Retina (tissue), 1 donor: Measurements from ENCODE around the gene KAT2B.

Experiments
- DNase-seq: peaks from one replicate; pipeline ENCODE4 v3.0.0-alpha.2; 2016

Gene KAT2B

DNA sequence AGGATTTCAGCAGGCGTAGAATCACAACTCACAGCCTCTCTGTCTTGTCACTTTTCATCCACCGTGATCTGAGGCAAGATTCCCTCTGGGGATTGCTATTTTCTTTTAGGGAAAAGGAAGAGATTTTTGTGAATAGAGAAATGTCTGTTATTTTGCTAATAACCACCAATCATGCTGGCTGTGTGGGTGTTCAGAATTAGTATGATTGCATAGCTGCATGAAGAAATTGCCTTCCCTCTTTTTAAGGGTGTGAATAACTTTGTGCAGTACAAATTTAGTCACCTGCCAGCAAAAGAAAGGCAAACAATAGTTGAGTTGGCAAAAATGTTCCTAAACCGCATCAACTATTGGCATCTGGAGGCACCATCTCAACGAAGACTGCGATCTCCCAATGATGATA, 60.8 kb downstream of the KAT2B start:
- peak; percentile 19 for DNase-seq

DNA sequence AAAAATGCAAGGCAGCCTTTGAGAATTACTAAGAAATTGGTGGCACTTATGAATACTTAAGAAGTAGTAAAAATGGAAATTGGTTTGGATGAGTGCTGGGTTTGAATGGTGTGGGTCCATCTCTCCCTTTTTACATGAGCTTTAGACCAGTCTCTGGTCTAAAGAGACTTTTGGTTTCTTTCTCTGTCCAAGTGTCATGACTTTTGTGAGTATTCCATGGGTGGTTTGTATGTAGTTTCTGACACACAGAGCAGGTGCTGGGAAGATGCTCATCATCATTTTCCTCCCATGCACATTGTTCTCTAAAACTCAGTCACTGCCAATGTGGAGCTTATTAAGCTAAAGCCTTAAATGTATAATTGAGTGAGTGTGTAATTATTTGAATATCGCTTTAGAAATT, 63.5 kb downstream of the KAT2B start:
- DNase-seq: no peak

DNA sequence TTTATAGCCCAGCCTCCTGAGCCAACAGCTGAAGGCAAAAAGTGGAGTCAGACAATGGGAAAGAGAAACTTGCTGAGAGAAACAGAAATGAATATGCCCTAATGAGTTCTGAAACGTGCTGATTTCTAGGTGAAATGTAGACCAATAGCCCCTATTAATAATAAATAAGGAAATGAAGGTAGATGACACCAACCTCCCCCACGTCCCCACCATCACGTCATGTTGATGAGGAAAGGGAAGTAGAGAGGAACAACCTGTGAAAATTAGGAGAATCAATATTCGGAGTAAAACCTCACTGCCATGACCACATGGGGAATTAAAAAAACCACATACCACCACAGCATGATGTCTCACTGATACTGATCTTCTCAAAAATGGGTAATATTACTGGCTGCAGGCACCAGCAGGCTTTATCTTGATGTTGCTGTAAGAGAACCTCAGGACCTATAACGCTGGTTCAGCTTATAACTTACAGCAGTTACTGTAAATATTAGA, 64.0 kb downstream of the KAT2B start:
- no peak for DNase-seq

DNA sequence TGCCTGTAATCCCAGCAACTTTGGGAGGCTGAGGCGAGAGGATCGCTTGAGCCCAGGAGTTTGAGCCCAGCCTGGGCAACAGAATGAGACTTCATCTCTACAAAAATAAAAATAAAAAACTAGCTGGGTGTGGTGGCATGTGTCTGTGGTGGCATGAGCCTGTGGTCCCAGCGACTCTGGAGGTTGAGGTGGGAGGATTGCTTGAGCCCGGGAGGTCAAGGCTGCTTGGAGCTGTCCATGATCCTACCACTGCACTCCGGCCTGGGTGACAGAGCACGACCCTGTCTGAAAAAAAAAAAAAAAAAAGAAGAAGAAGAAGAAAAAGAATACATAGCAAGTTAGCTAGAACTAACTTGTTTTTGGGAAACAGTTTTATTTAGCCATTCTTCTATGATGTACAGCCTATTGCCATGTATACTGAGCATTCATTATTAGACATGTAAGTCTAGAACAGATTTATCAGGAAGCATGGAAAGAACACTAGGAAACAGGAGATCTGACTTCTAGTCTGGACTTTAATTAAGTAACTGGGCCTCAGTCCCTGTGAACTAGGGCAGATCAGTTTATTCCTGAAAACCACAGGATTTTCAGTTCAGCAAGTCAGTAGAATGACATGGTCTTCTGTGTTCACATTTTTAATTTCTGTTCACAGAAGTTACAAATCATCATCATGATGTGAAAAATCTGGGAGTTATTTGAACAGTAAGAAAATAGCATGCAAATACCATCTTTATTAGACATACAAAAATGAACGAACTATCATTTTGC, 65.5 kb downstream of the KAT2B start:
- no peak for DNase-seq

- no peak for DNase-seq
These were observed 67.5 kb downstream of the KAT2B start for GRCh38 chr3:20107722-20108121.

GRCh38 chr3:20108869-20109268, 68.6 kb downstream of the KAT2B start:
- DNase-seq: no peak

DNA sequence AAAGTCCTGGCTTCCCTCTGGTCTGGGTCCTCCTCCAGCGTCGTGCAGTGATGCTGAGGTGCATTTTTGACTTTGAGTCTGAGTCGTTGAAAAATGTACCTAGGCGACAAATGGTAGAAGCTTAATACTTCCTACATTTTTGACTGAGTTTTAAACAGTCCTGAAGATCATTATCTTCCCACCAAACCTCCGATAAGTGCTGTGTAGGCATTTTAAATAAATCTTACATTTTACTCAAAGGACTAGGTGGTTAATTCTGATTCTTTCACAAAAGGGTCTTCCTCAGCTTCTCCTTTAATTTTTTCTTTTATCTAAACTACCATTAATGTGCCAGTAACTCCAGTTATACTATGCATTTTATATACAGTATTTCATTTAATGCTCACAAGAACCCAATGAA, 70.6 kb downstream of the KAT2B start:
- no peak for DNase-seq

- DNase-seq: no peak
These were observed 71.6 kb downstream of the KAT2B start for GRCh38 chr3:20111836-20112235.

GRCh38 chr3:20121088-20121487, 80.8 kb downstream of the KAT2B start:
- no peak for DNase-seq

DNA sequence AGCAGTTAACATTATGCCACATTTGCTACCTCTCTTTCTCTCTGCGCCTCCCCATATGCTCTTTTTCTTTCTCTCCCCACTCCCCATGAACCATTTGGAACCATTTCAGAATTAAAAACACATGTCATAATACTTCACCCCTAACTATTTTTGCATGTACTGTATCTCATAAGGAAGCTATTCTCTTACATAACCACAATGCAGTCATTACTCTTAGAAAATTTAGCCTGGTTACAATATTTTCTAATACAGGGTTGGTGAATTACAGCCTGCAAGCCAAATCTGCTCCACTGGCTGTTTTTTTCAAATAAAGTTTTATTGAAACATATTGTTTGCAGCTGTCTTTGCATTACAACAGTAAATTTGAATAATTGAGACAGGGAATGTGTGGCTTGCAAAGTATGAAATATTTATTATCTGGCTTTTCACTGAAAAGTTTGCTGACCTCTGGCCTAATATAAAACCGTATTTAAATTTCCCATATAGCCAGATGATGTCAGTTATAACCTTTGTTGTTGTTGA, 82.9 kb downstream of the KAT2B start:
- no peak for DNase-seq

- DNase-seq: no peak
These were observed 85.0 kb downstream of the KAT2B start for GRCh38 chr3:20125289-20125688.

GRCh38 chr3:20125897-20126296, 85.7 kb downstream of the KAT2B start:
- DNase-seq: no peak

GRCh38 chr3:20128358-20128757, 88.1 kb downstream of the KAT2B start:
- no peak for DNase-seq

- DNase-seq: no peak
These were observed 89.9 kb downstream of the KAT2B start for GRCh38 chr3:20130106-20130505.

DNA sequence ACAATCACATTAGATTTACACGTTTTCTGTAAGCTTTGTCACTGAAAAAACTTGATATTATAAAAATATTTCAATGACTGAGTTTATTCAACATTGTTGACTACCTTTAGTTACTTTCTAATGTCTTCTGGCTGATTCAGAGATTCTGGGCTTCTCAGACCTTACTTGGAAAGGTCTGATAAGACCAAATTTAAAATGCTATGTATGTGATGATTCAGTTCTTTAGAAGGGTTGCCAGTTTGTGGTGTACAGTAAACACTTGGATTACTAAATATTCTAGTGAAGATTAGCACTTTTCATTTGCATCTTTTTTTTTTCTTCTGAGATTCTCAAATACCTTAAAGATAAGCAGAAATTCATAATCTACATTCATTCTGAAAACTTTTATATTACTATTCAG, 96.0 kb downstream of the KAT2B start:
- DNase-seq: no peak

DNA sequence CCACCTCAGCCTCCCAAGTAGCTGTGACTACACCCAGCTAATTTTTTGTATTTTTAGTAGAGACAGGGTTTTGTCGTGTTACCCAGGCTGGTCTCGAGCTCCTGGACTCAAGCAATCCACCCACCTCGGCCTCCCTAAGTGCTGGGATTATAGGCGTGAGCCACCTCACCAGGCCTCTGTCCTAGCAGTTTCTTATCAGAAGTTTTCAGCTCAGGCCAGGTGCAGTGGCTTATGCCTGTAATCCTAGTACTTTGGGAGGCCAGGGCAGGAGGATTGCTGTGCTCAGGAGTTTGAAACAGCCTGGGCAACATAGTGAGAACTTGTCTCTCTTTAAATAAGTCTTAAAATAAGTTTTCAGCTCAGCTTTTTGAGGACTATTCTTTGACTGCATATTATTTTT, 97.4 kb downstream of the KAT2B start:
- no peak for DNase-seq

- DNase-seq: no peak
These were observed 100.6 kb downstream of the KAT2B start for GRCh38 chr3:20140881-20141280.

GRCh38 chr3:20141316-20141715, 101.1 kb downstream of the KAT2B start:
- no peak for DNase-seq

DNA sequence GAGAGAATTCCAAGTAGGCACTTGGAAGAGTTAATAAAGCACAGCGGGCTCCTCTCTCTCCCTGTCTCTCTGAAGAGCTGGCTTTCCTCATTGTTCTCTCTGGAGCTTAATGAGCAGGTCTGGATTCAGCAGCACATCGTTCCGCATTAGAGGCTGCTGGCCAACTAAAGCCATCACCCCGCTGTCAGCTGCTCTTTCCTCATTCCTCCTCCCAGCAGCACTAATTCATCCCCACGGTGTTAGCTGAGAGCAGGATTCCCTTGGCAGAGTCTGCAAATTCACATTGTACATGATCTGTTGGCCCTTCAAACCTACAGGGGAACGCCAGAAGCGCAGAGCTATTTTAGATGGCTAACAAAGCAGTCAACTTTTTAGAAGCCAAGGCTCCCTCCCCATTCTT, 101.6 kb downstream of the KAT2B start:
- peak; percentile 82 for DNase-seq

- DNase-seq: no peak
These were observed 102.3 kb downstream of the KAT2B start for GRCh38 chr3:20142517-20142916.

GRCh38 chr3:20143519-20143918, 103.3 kb downstream of the KAT2B start:
- DNase-seq: no peak

DNA sequence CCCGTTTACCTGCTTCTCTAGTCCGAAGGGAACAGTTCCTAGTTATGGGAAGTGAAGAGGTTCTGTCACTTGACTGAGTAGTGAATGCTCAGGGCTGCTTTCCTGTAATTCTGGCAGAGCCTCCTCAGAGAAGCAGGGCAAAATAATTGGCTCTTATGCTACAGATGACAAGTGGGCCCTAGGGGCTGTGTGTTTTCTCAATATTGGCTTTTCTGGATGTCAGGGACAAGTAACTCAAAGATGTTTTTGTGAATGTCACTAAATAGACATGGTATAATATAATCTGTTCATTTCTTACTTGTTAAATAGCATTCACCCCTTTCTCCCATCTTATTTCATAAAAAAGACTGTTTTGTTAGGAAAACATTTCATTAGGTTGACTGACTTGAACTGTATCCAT, 105.6 kb downstream of the KAT2B start:
- no peak for DNase-seq

GRCh38 chr3:20146301-20146700, 106.1 kb downstream of the KAT2B start:
- DNase-seq: no peak

DNA sequence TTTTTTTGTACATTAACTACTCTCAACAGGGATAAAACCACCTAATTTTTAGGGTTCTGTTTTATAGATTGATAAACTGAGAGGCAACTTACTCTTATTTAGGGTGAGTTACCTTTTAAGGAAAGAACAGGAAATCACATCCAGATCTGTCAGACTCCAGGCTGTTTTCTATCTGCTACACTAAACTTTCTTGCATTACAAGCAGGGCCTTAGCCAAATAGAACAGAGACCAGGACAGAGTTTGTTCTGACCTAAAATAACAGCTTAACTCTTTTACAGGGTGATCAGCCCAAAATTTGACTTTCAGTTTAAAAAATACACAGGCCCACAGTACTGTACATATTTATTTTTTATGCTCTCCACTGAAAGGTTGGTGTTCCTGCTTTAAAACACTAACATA, 107.1 kb downstream of the KAT2B start:
- no peak for DNase-seq

- DNase-seq: no peak
These were observed 108.2 kb downstream of the KAT2B start for GRCh38 chr3:20148466-20148865.
